Activated naive CD8-positive, alpha-beta T cell treated with anti-CD3 and anti-CD28 coated beads for 36 hours (primary cell): ENCODE results near the gene DGKZ. TPM values are rescaled to one million over a fixed set of nuclear protein-coding genes. Genes with fewer than 3 reads are reported as not detected.

Experiments used
- DNase-seq: peaks from one replicate; pipeline ENCODE4 v3.0.0; 2021
- H3K27ac Mint-ChIP-seq: one replicate; pipeline ENCODE4 v1.8.0; 2022; ENCODE audit warnings: mild to moderate bottlenecking, moderate library complexity, mixed read lengths
- H3K27me3 Mint-ChIP-seq: one replicate; pipeline ENCODE4 v1.8.0; 2022; ENCODE audit warnings: mild to moderate bottlenecking, mixed read lengths
- H3K36me3 Mint-ChIP-seq: one replicate; pipeline ENCODE4 v1.8.0; 2021; ENCODE audit warnings: mild to moderate bottlenecking, mixed read lengths
- H3K4me1 Mint-ChIP-seq: one replicate; pipeline ENCODE4 v1.8.0; 2021; ENCODE audit warnings: mixed read lengths
- H3K4me3 Mint-ChIP-seq: one replicate; pipeline ENCODE4 v1.8.0; 2022; ENCODE audit warnings: mild to moderate bottlenecking, moderate library complexity, mixed read lengths
- H3K9me3 Mint-ChIP-seq: one replicate; pipeline ENCODE4 v1.8.0; 2022; ENCODE audit warnings: mixed read lengths
- total RNA-seq, 2 experiments: library from RNA; stranded (reverse); gene quantifications; one replicate each; pipeline ENCODE4 v1.2.3, GENCODE V29; 2021

The DGKZ gene
- total RNA-seq, 2 experiments from 2014 or later = 100.0 to 101 TPM

DNA sequence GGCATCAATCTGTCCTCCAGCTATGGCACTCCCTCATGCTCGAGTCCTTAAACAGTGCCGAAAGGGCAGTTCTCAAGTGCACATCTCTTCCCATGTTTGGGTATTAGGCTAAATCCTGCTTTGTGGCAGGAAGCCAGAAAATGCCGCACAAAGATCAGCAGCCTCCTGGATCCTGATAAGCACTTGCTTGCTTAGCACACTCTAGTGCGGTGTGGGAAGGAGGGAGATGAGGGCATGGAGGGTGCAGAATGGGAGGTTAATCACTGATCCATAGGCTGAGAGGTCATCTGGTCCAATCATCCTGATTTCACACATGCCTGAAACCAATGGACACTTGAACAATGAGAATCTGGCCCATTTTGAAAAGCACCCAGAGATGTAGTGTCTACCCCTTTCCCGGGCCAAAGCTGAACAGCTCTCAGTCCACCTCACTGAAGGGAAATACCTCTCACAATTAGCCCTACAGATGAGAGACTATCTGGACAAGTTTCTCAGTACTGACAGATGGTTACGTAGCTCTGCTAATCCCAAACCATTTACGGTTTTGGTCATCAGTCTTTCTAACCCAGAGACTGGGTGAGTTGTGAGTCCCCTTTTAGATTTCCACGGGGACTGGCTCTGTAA lies 74.1 kb downstream of the DGKZ start:
- H3K36me3 Mint-ChIP-seq = peaks cover 17% of the 10 kb centered on the region

GRCh38 chr11:46422588-46422987 lies 75.3 kb downstream of the DGKZ start:
- H3K27me3 Mint-ChIP-seq = no peaks in the 10 kb centered on the region
- DNase-seq = no peak
- no peak overlapping the region for H3K27ac Mint-ChIP-seq
- H3K4me1 Mint-ChIP-seq = peaks cover 8% of the 10 kb centered on the region
- no peaks in the 10 kb centered on the region for H3K9me3 Mint-ChIP-seq
- H3K36me3 Mint-ChIP-seq = peaks cover 16% of the 10 kb centered on the region
- H3K4me3 Mint-ChIP-seq = no peak overlapping the region

More for the DNA sequence above, 74.1 kb downstream of the DGKZ start:
- Mint-ChIP-seq H3K27ac (no peak overlapping the region), H3K4me3 (no peak overlapping the region), H3K4me1 (peaks cover 10% of the 10 kb centered on the region), H3K9me3 (no peaks in the 10 kb centered on the region), H3K27me3 (no peaks in the 10 kb centered on the region)
- no peak for DNase-seq

DNA sequence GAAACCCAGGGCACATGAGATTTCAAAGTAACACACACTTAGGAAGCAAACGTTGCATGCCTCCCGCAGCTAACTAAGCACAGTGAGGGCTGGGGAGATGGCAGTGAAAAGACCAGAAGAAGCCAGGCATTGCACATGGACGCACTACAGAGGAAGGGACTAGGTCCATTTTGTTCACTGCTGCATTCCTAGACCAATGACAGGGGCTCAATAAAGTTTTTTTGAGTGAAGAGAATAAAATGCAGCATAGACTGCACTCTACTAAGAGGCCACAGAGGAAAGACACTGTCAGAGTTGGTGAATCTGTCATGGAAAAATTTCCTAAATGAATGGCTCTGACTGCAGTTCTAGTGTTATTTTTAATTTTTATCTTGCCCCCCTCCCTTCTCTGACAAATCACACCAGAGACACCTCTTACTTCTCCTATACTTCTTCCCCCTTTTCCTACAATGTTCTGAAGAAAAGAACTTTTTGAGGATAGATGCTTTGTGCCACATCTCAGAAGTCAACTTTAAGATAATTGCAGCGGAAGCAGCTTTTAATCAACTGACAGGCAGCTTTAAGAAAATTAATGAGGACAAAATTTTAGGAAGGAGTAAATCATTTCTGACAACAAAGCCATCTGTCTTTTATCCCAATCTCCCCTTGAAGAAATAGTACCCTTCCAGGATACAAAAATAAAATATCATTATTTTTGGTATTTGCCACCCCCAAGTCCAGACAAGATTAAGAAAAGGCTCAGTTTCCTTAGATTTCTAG lies 79.1 kb downstream of the DGKZ start:
- DNase-seq = no peak
- Mint-ChIP-seq H3K4me3 (no peak overlapping the region), H3K4me1 (no peaks in the 10 kb centered on the region), H3K36me3 (peaks cover 14% of the 10 kb centered on the region), H3K27me3 (no peaks in the 10 kb centered on the region), H3K27ac (no peak overlapping the region), H3K9me3 (no peaks in the 10 kb centered on the region)

DNA sequence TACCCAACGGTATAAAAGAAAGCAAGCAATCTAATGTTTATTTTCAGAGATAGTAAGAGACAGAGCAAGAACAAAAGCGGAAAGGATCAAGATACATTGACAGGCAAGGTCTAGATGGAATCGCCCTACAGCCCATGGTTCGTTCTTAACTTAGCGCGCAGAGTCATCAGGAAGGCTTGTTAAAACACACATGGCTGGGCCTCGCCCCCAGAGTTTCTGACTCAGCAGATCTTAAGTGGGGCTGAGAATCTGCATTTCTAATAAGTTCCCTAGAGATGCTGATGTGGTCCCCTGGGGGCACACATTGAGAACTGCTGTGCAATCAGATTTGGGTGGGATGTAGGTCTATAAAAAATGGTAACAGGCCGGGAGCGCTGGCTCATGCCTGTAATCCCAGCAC lies 80.1 kb downstream of the DGKZ start:
- no peaks in the 10 kb centered on the region for H3K27me3 Mint-ChIP-seq
- H3K4me1 Mint-ChIP-seq = no peaks in the 10 kb centered on the region
- no peak for DNase-seq
- no peaks in the 10 kb centered on the region for H3K9me3 Mint-ChIP-seq
- no peak overlapping the region for H3K4me3 Mint-ChIP-seq
- peaks cover 9% of the 10 kb centered on the region for H3K36me3 Mint-ChIP-seq
- no peak overlapping the region for H3K27ac Mint-ChIP-seq

DNA sequence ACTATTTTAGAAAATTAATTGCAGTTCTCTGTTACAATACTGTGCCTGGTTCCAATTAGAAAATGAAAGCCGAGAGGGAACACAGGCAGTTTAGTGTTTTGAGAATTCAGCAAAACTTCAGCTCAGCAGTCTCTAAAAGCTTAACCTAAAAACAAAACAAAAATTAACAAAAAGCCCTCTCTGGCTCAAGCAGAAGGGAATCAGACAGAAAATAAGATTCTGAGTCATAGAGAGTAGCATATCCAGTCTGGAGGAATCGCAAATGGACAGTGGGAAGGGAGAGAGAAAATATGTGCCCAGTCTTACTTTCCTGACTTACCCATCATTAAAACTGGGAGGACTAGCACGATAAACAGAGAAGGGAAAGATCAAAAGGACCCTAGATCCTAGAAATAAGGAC lies 82.5 kb downstream of the DGKZ start:
- no peak for DNase-seq
- Mint-ChIP-seq H3K4me3 (no peak overlapping the region), H3K4me1 (no peaks in the 10 kb centered on the region), H3K27me3 (no peaks in the 10 kb centered on the region), H3K27ac (no peak overlapping the region), H3K9me3 (no peaks in the 10 kb centered on the region), H3K36me3 (peaks cover 14% of the 10 kb centered on the region)

Other genes starting within 250 kb of the DGKZ start
- 10 to 100 TPM; 24.8 to 29.7 TPM for gene PHF21A, start 226.0 kb upstream of the DGKZ start, total RNA-seq
- gene CREB3L1, start 69.8 kb upstream of the DGKZ start, total RNA-seq = under 1 TPM in 1 of 2 experiments, not detected in 1; 0.12 TPM
- gene MDK, start 34.2 kb downstream of the DGKZ start, total RNA-seq = 1 to 10 TPM; 3.4 to 3.6 TPM
- under 1 TPM in 1 of 2 experiments, not detected in 1; 0.14 TPM for gene CHRM4, start 44.3 kb downstream of the DGKZ start, total RNA-seq
- gene AMBRA1, start 246.6 kb downstream of the DGKZ start, total RNA-seq = 10 to 100 TPM; 24.6 to 27.2 TPM